Inflammatory macrophage treated with lipopolysaccharide for 1 hour (primary cell): Measurements from ENCODE around the gene ACOT12.
A peak's percentile ranks its signal among the peaks of the same experiment; 100 is the strongest.
"Not testable (repeated sequence)": the region's sequence is repeated elsewhere in the genome, so short reads cannot be mapped to it uniquely, and the experiment has no call there.

Experiments used
- DNase-seq, 2 donors: peaks; one replicate each; pipeline ENCODE4 v3.0.0-alpha.2; 2020 to 2022

The ACOT12 gene

GRCh38 chr5:81337803-81338202 lies 56.1 kb downstream of the ACOT12 start:
- DNase-seq = no peak

GRCh38 chr5:81336556-81336955 lies 57.4 kb downstream of the ACOT12 start:
- no peak for DNase-seq

GRCh38 chr5:81335946-81336345 lies 58.0 kb downstream of the ACOT12 start:
- no peak for DNase-seq

- DNase-seq = no peak
Measured at GRCh38 chr5:81334304-81335061, 59.5 kb downstream of the ACOT12 start.

- DNase-seq = no peak
Measured at GRCh38 chr5:81326554-81326953, 67.4 kb downstream of the ACOT12 start.

GRCh38 chr5:81317536-81317935 lies 76.4 kb downstream of the ACOT12 start:
- peak; percentile 31 to 44 for DNase-seq

GRCh38 chr5:81316571-81316970 lies 77.4 kb downstream of the ACOT12 start:
- peak; percentile 43 to 45 for DNase-seq

GRCh38 chr5:81315830-81316229 lies 78.1 kb downstream of the ACOT12 start:
- no peak for DNase-seq

GRCh38 chr5:81315336-81315735 lies 78.6 kb downstream of the ACOT12 start:
- peak in 1 of 2 donors; percentile 7 for DNase-seq

GRCh38 chr5:81314581-81314980 lies 79.4 kb downstream of the ACOT12 start:
- peak in 1 of 2 donors; percentile 4 for DNase-seq

GRCh38 chr5:81313686-81314085 lies 80.2 kb downstream of the ACOT12 start:
- no peak for DNase-seq

GRCh38 chr5:81313278-81313677 lies 80.7 kb downstream of the ACOT12 start:
- no peak for DNase-seq

GRCh38 chr5:81310402-81311063 lies 83.4 kb downstream of the ACOT12 start:
- no peak for DNase-seq

GRCh38 chr5:81308836-81309235 lies 85.1 kb downstream of the ACOT12 start:
- DNase-seq = no peak

- peak in 1 of 2 donors; percentile 22 for DNase-seq
Measured at GRCh38 chr5:81305785-81306184, 88.1 kb downstream of the ACOT12 start.

- no peak for DNase-seq
Measured at GRCh38 chr5:81303563-81303962, 90.4 kb downstream of the ACOT12 start.

- no peak for DNase-seq
Measured at GRCh38 chr5:81302596-81302995, 91.3 kb downstream of the ACOT12 start.

- DNase-seq = peak; percentile 95 to 96
Measured at GRCh38 chr5:81301271-81302015, 92.5 kb downstream of the ACOT12 start, which contains the start of gene ZCCHC9. ZCCHC9 (plus strand) TSS chr5:81301587; CDS start chr5:81304758, 3,171 bp downstream.

GRCh38 chr5:81300921-81301270 lies 93.0 kb downstream of the ACOT12 start:
- DNase-seq = peak; percentile 74 to 84

- no peak for DNase-seq
Measured at GRCh38 chr5:81297531-81297930, 96.4 kb downstream of the ACOT12 start.

GRCh38 chr5:81294021-81294420 lies 99.9 kb downstream of the ACOT12 start:
- not testable (repeated sequence) for DNase-seq

- no peak for DNase-seq
Measured at GRCh38 chr5:81292130-81292529, 101.8 kb downstream of the ACOT12 start.

- DNase-seq = no peak
Measured at GRCh38 chr5:81290146-81290545, 103.8 kb downstream of the ACOT12 start.

- no peak for DNase-seq
Measured at GRCh38 chr5:81288021-81288433, 105.9 kb downstream of the ACOT12 start.
